Amniotic stem cell (primary cell): ENCODE data around the gene PKD2L1.
"Not testable (repeated sequence)": the region's sequence is repeated elsewhere in the genome, so short reads cannot be mapped to it uniquely, and the experiment has no call there.

Experiments
- DNase-seq: peaks from one replicate; lab custom pipeline; 2025; lab: John Stamatoyannopoulos, UW

The PKD2L1 gene

GRCh38 chr10:100333661-100334440 lies 3.8 kb upstream of the PKD2L1 start:
- no peak for DNase-seq

- no peak for DNase-seq
Measured at GRCh38 chr10:100333106-100333505, 3.1 kb upstream of the PKD2L1 start.

- DNase-seq, result no peak
Measured at GRCh38 chr10:100328198-100328597, 1.8 kb downstream of the PKD2L1 start.

- DNase-seq, result no peak
Measured at GRCh38 chr10:100327718-100328009, 2.4 kb downstream of the PKD2L1 start.

GRCh38 chr10:100327007-100327717 lies 2.9 kb downstream of the PKD2L1 start:
- DNase-seq, result no peak

- no peak for DNase-seq
Measured at GRCh38 chr10:100325158-100325557, 4.9 kb downstream of the PKD2L1 start.

- no peak for DNase-seq
Measured at GRCh38 chr10:100319707-100320402, 10.2 kb downstream of the PKD2L1 start.

- DNase-seq, result no peak
Measured at GRCh38 chr10:100318207-100318606, 11.8 kb downstream of the PKD2L1 start.

GRCh38 chr10:100315615-100316014 lies 14.4 kb downstream of the PKD2L1 start:
- DNase-seq, result no peak

- DNase-seq, result no peak
Measured at GRCh38 chr10:100311298-100311697, 18.7 kb downstream of the PKD2L1 start.

- no peak for DNase-seq
Measured at GRCh38 chr10:100307684-100308083, 22.3 kb downstream of the PKD2L1 start.

GRCh38 chr10:100306861-100307260 lies 23.2 kb downstream of the PKD2L1 start:
- no peak for DNase-seq

GRCh38 chr10:100304414-100304813 lies 25.6 kb downstream of the PKD2L1 start:
- no peak for DNase-seq

GRCh38 chr10:100303724-100304319 lies 26.2 kb downstream of the PKD2L1 start:
- DNase-seq, result peak; percentile 16

- DNase-seq, result not testable (repeated sequence)
Measured at GRCh38 chr10:100301123-100301522, 28.9 kb downstream of the PKD2L1 start.

GRCh38 chr10:100297242-100297641 lies 32.8 kb downstream of the PKD2L1 start:
- no peak for DNase-seq

GRCh38 chr10:100293066-100293465 lies 37.0 kb downstream of the PKD2L1 start:
- no peak for DNase-seq

- DNase-seq, result not testable (repeated sequence)
Measured at GRCh38 chr10:100292300-100292699, 37.7 kb downstream of the PKD2L1 start.

GRCh38 chr10:100291356-100291755 lies 38.7 kb downstream of the PKD2L1 start:
- no peak for DNase-seq

- no peak for DNase-seq
Measured at GRCh38 chr10:100289641-100290040, 40.4 kb downstream of the PKD2L1 start.

- no peak for DNase-seq
Measured at GRCh38 chr10:100288196-100288595, 41.8 kb downstream of the PKD2L1 start.

GRCh38 chr10:100287756-100288155 lies 42.3 kb downstream of the PKD2L1 start:
- DNase-seq, result no peak
